NCI-H1436 treated with DMSO at 0.1 percent for 48 hours (cell line): Measurements from ENCODE around the gene HYAL2.
A peak's percentile ranks its signal among the peaks of the same experiment; 100 is the strongest.
"Not testable (repeated sequence)": the region's sequence is repeated elsewhere in the genome, so short reads cannot be mapped to it uniquely, and the experiment has no call there.

Source experiments
- DNase-seq: peaks from one replicate; lab custom pipeline; 2025; lab: John Stamatoyannopoulos, UW

The HYAL2 gene

GRCh38 chr3:50312041-50312440, 10.5 kb downstream of the HYAL2 start:
- DNase-seq: not testable (repeated sequence)

GRCh38 chr3:50304601-50305000, 17.9 kb downstream of the HYAL2 start:
- no peak for DNase-seq

GRCh38 chr3:50303013-50303815, 19.3 kb downstream of the HYAL2 start, which contains the start of gene HYAL1:
Gene HYAL1, minus strand, starts transcription at chr3:50303574. Its CDS starts 618 bp downstream, at chr3:50302956.
- no peak for DNase-seq

GRCh38 chr3:50302095-50303012, 20.2 kb downstream of the HYAL2 start:
- DNase-seq: no peak

- DNase-seq: no peak
Measured at GRCh38 chr3:50300681-50301254, 21.8 kb downstream of the HYAL2 start.

- no peak for DNase-seq
Measured at GRCh38 chr3:50299929-50300680, 22.4 kb downstream of the HYAL2 start.

GRCh38 chr3:50299638-50299928, 23.0 kb downstream of the HYAL2 start:
- no peak for DNase-seq

- DNase-seq: peak; percentile 70
Measured at GRCh38 chr3:50298836-50299637, 23.5 kb downstream of the HYAL2 start, which contains the start of the genes HYAL3 and NAA80. Gene HYAL3, minus strand, starts transcription at chr3:50299405. Its CDS starts 3,803 bp downstream, at chr3:50295602. Gene NAA80, minus strand, starts transcription at chr3:50299405. Its CDS starts 1,942 bp downstream, at chr3:50297463.

- no peak for DNase-seq
Measured at GRCh38 chr3:50297896-50298725, 24.4 kb downstream of the HYAL2 start.

GRCh38 chr3:50297384-50297775, 25.2 kb downstream of the HYAL2 start:
- DNase-seq: no peak

GRCh38 chr3:50296721-50297383, 25.7 kb downstream of the HYAL2 start:
- no peak for DNase-seq

- DNase-seq: no peak
Measured at GRCh38 chr3:50295553-50296431, 26.8 kb downstream of the HYAL2 start.

- DNase-seq: no peak
Measured at GRCh38 chr3:50294492-50295403, 27.8 kb downstream of the HYAL2 start.

- no peak for DNase-seq
Measured at GRCh38 chr3:50294089-50294488, 28.5 kb downstream of the HYAL2 start.

GRCh38 chr3:50293079-50293801, 29.3 kb downstream of the HYAL2 start:
- DNase-seq: no peak
